ENCODE results near the gene BRINP1. TPM values are rescaled to one million over a fixed set of nuclear protein-coding genes. Genes with fewer than 3 reads are reported as not detected.

Gene BRINP1
- polyA plus RNA-seq, 2 donors = 0.18 to 0.77 TPM

DNA sequence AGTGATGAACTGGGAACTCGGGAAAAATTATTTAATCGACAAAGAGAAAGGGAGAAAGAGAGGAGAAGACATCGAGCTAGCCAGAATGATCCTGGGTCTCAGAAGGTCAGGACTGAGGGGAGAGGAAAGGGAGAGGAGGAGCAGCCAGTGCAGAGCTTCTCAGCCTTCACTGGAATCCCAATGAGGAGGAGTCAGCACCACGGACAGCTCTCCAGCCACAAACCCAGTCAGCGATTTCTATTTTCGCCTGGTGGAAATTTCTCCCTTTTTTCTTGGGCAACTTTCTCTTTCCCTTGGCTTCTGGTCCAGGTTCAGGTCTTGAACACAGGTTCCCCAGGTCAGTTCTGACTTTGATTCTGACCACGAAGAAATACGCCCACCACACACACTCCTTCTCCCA is 1.6 kb upstream of the BRINP1 start:
- WGBS, 2 donors = 6 to 10% methylated on average over 8 of the region's 8 CpGs
- H3K4me3 ChIP-seq (ENCODE audit: low read depth in 1 of 2, low read length in 2 of 2) = no peak overlapping the region
- H3K27me3 ChIP-seq (ENCODE audit: control insufficient read depth in 1 of 2, insufficient read depth in 2 of 2, low read length in 2 of 2) = peaks cover 4 to 10% of the 10 kb centered on the region in 2 donors
- peaks cover 2 to 9% of the 10 kb centered on the region in 2 donors for H3K4me1 ChIP-seq (ENCODE audit: control insufficient read depth in 2 of 2, insufficient read depth in 2 of 2, low read length in 1 of 2)
- peaks cover 0 to 2% of the 10 kb centered on the region in 2 donors for H3K9me3 ChIP-seq (ENCODE audit: control insufficient read depth in 2 of 2, insufficient read depth in 1 of 2, low read depth in 1 of 2, low read length in 1 of 2)
- no peaks in the 10 kb centered on the region for H3K36me3 ChIP-seq (ENCODE audit: control insufficient read depth in 2 of 2, insufficient read depth in 2 of 2, low read length in 1 of 2)
- no peak overlapping the region for H3K27ac ChIP-seq (ENCODE audit: low read depth in 2 of 2, low read length in 1 of 2)

DNA sequence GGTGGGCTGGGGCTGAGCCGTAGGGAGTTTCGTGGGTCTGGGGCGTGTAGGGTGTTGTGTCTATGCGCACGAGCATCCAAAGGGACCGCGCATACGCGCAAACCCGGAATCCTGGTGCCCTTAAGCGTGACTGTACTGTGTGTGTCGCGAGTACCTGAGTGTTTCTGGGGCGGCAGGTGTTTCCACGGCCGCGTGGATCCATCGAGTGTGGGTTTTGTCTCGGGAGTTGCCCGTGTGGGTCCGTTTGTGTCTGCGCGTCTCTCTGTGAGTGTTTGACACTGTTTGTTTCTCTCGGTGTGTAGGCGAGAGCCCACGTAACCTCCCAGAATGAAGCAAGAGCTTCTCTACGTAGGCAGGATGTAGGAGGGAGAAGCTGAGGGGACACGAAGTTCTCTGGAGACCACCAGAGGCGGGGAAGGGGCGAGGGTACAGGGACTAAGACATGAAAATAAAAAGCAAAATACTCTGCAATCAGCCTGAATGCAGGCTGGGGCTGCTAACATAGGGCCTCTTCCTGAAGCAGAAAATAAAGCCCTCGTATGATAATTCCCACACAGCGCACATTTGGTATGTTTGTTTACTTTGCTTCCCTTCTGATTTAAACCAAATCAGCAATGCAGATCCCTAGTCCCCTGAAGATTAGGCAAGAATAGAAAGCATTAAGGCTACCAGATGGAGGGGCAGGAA is 588 bp upstream of the BRINP1 start:
- no peak overlapping the region for H3K4me3 ChIP-seq (ENCODE audit: low read depth in 1 of 2, low read length in 2 of 2)

DNA sequence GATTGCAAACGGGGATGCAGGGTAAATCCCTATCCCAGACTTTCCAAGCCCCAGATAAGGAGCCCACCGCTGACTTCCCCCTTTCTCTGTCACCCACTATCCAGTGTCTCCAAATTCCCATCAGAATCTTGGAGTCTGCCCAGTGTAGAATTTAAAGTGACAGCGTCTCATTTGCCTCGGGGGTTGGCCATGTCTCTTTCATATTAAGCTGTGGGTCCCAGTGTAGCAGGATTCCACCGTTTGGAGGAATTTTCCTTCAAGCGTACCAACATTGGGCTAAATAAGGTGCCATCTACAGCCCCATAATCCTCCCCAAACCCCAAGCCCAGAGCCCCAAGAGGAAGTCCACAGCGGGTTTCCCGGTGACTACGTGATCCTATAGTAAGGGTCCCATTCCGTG is 1.1 kb downstream of the BRINP1 start:
- H3K27ac ChIP-seq (ENCODE audit: low read depth in 2 of 2, low read length in 1 of 2) = no peak overlapping the region
- no peaks in the 10 kb centered on the region for H3K36me3 ChIP-seq (ENCODE audit: control insufficient read depth in 2 of 2, insufficient read depth in 2 of 2, low read length in 1 of 2)
- H3K27me3 ChIP-seq (ENCODE audit: control insufficient read depth in 1 of 2, insufficient read depth in 2 of 2, low read length in 2 of 2) = peaks cover 4 to 10% of the 10 kb centered on the region in 2 donors
- peaks cover 0 to 2% of the 10 kb centered on the region in 2 donors for H3K9me3 ChIP-seq (ENCODE audit: control insufficient read depth in 2 of 2, insufficient read depth in 1 of 2, low read depth in 1 of 2, low read length in 1 of 2)
- peaks cover 2 to 9% of the 10 kb centered on the region in 2 donors for H3K4me1 ChIP-seq (ENCODE audit: control insufficient read depth in 2 of 2, insufficient read depth in 2 of 2, low read length in 1 of 2)
- WGBS, 2 donors = 4 to 9% methylated on average over 10 of the region's 10 CpGs
- H3K4me3 ChIP-seq (ENCODE audit: low read depth in 1 of 2, low read length in 2 of 2) = peak overlapping the region in 1 of 2 donors; percentile 45

More for the DNA sequence above, 588 bp upstream of the BRINP1 start:
- 5 to 6% methylated on average over 32 of the region's 32 CpGs for whole genome bisulfite sequencing, 2 donors
- peaks cover 0 to 2% of the 10 kb centered on the region in 2 donors for H3K9me3 ChIP-seq (ENCODE audit: control insufficient read depth in 2 of 2, insufficient read depth in 1 of 2, low read depth in 1 of 2, low read length in 1 of 2)
- peaks cover 2 to 9% of the 10 kb centered on the region in 2 donors for H3K4me1 ChIP-seq (ENCODE audit: control insufficient read depth in 2 of 2, insufficient read depth in 2 of 2, low read length in 1 of 2)
- no peaks in the 10 kb centered on the region for H3K36me3 ChIP-seq (ENCODE audit: control insufficient read depth in 2 of 2, insufficient read depth in 2 of 2, low read length in 1 of 2)
- peaks cover 4 to 10% of the 10 kb centered on the region in 2 donors for H3K27me3 ChIP-seq (ENCODE audit: control insufficient read depth in 1 of 2, insufficient read depth in 2 of 2, low read length in 2 of 2)
- no peak overlapping the region for H3K27ac ChIP-seq (ENCODE audit: low read depth in 2 of 2, low read length in 1 of 2)

DNA sequence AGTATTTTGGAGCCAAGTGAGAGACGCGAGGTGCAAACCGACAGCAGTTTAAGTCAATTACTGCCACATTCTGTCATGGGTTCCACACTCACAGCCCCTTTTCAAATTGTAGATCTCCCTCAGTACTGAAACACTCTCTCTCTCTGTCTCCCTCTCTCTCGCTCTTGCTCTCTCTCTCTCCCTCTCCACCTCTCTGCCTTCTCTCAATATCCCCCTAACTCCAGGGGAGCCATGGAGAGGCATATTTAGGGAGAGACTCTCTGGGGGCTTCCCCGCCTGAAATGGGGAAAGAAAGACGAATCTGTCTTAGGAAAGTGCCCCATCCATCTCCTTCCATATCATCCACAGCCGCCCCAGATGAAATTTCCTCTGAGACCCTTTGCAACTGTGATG is 1.6 kb downstream of the BRINP1 start:
- WGBS, 2 donors = 25 to 36% methylated on average over 7 of the region's 7 CpGs
- H3K27me3 ChIP-seq (ENCODE audit: control insufficient read depth in 1 of 2, insufficient read depth in 2 of 2, low read length in 2 of 2) = peaks cover 4 to 10% of the 10 kb centered on the region in 2 donors
- H3K9me3 ChIP-seq (ENCODE audit: control insufficient read depth in 2 of 2, insufficient read depth in 1 of 2, low read depth in 1 of 2, low read length in 1 of 2) = peaks cover 0 to 2% of the 10 kb centered on the region in 2 donors
- H3K4me3 ChIP-seq (ENCODE audit: low read depth in 1 of 2, low read length in 2 of 2) = no peak overlapping the region
- H3K36me3 ChIP-seq (ENCODE audit: control insufficient read depth in 2 of 2, insufficient read depth in 2 of 2, low read length in 1 of 2) = no peaks in the 10 kb centered on the region
- H3K27ac ChIP-seq (ENCODE audit: low read depth in 2 of 2, low read length in 1 of 2) = no peak overlapping the region
- peaks cover 2 to 9% of the 10 kb centered on the region in 2 donors for H3K4me1 ChIP-seq (ENCODE audit: control insufficient read depth in 2 of 2, insufficient read depth in 2 of 2, low read length in 1 of 2)

DNA sequence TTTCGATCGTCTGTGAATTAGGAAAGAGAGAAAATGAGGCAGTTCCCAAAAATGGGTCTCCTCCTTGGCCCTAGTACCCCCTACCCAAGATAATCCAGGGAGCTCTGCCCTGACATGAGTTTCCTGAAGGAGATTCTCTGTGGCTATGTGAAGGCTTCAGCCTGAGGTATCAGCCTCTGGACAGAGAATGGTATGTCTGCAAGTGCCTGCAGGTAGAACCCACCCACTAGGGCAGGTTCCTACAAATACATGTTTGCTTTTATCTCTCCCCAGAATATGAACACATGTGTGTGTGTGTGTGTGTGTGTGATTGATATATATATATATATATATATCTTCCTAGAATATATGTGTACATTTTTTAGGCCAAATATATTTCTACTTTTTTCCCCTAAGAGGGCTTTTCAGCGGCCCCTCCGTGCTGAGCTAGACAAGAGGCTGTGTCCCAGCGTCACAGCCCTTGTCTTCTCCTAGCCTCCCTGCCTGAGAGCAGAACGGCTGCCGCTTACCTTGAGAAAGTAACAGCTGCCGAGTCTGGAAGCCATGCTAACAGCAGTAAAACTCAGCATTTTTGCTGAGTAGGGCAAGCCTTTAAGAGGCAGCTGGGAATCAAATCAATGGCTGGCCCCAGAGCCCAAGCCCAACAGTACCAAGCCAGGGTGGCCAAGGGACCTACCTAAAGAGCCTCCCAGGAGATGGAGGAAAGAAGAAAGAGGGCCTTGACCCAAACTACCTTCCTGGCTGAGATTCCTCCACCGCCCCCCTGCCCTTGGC is 2.1 kb downstream of the BRINP1 start:
- H3K27me3 ChIP-seq (ENCODE audit: control insufficient read depth in 1 of 2, insufficient read depth in 2 of 2, low read length in 2 of 2) = peaks cover 4 to 10% of the 10 kb centered on the region in 2 donors
- H3K4me3 ChIP-seq (ENCODE audit: low read depth in 1 of 2, low read length in 2 of 2) = no peak overlapping the region
- H3K36me3 ChIP-seq (ENCODE audit: control insufficient read depth in 2 of 2, insufficient read depth in 2 of 2, low read length in 1 of 2) = no peaks in the 10 kb centered on the region
- no peak overlapping the region for H3K27ac ChIP-seq (ENCODE audit: low read depth in 2 of 2, low read length in 1 of 2)
- peaks cover 2 to 9% of the 10 kb centered on the region in 2 donors for H3K4me1 ChIP-seq (ENCODE audit: control insufficient read depth in 2 of 2, insufficient read depth in 2 of 2, low read length in 1 of 2)
- 44 to 46% methylated on average over 9 of the region's 9 CpGs for WGBS, 2 donors
- peaks cover 0 to 2% of the 10 kb centered on the region in 2 donors for H3K9me3 ChIP-seq (ENCODE audit: control insufficient read depth in 2 of 2, insufficient read depth in 1 of 2, low read depth in 1 of 2, low read length in 1 of 2)

DNA sequence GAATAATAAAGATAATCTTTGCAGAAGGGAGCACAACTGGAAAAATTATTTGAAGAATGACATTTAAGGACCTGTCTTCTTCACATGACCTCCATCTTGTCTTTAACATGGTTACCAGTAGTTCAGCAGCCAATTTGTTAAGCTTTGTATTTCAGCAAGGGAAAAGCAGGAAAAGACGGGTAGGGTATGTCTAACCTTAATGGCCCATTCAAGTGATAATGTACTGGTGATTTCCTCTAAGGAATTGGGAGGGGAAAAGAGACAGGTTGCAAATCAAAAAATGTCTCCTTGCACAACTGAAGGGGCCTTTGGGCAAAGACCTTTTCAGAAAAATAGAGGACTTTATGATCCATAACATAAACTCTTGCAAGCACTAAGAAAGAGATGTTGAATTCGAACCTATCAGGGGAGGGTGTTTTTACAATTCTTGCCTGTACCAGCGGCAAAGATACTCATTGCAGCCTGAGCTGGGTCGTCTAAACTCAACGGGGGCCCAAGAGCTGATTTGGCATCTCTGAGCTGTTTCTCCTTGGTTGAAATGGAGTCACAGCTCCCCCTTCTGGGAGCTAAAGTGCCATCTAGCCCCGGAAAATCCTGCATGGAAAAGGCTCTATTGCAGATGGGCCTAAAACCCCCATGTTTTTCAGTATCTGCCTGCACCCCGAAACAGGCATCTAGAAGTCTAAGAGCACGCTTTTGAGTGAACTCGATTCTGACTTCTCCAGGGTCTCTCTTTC is 3.8 kb downstream of the BRINP1 start:
- Histone ChIP-seq H3K4me3 (ENCODE audit: low read depth in 1 of 2, low read length in 2 of 2) (no peak overlapping the region), H3K36me3 (ENCODE audit: control insufficient read depth in 2 of 2, insufficient read depth in 2 of 2, low read length in 1 of 2) (no peaks in the 10 kb centered on the region), H3K4me1 (ENCODE audit: control insufficient read depth in 2 of 2, insufficient read depth in 2 of 2, low read length in 1 of 2) (peaks cover 2 to 9% of the 10 kb centered on the region in 2 donors), H3K27me3 (ENCODE audit: control insufficient read depth in 1 of 2, insufficient read depth in 2 of 2, low read length in 2 of 2) (peaks cover 4 to 10% of the 10 kb centered on the region in 2 donors), H3K9me3 (ENCODE audit: control insufficient read depth in 2 of 2, insufficient read depth in 1 of 2, low read depth in 1 of 2, low read length in 1 of 2) (peaks cover 0 to 2% of the 10 kb centered on the region in 2 donors), H3K27ac (ENCODE audit: low read depth in 2 of 2, low read length in 1 of 2) (no peak overlapping the region)
- 17 to 20% methylated on average over 9 of the region's 9 CpGs for WGBS, 2 donors

DNA sequence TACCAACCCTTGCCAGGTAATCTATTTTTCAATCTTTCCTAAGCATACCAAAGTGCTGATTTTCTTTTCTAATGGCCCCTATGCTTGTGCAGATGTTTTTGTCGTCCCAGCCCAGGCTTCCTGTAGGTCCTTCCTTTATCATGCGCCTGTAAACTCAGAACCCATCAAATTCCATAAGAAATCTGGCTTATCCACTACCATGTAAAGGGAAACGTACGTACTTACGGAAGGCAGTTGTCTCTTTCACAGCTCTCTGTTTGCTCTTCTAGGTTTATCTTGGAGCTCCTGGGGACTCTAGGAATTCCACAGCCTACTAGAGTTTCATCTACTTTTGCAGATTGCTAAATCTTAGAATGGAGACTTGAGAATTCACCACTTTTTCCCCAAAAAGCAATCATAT is 9.0 kb downstream of the BRINP1 start:
- Histone ChIP-seq H3K4me1 (ENCODE audit: control insufficient read depth in 2 of 2, insufficient read depth in 2 of 2, low read length in 1 of 2) (no peaks in the 10 kb centered on the region), H3K36me3 (ENCODE audit: control insufficient read depth in 2 of 2, insufficient read depth in 2 of 2, low read length in 1 of 2) (no peaks in the 10 kb centered on the region), H3K4me3 (ENCODE audit: low read depth in 1 of 2, low read length in 2 of 2) (no peak overlapping the region), H3K27ac (ENCODE audit: low read depth in 2 of 2, low read length in 1 of 2) (no peak overlapping the region), H3K27me3 (ENCODE audit: control insufficient read depth in 1 of 2, insufficient read depth in 2 of 2, low read length in 2 of 2) (no peaks in the 10 kb centered on the region), H3K9me3 (ENCODE audit: control insufficient read depth in 2 of 2, insufficient read depth in 1 of 2, low read depth in 1 of 2, low read length in 1 of 2) (no peaks in the 10 kb centered on the region)
- 64 to 69% methylated on average over 5 of the region's 5 CpGs for WGBS, 2 donors

DNA sequence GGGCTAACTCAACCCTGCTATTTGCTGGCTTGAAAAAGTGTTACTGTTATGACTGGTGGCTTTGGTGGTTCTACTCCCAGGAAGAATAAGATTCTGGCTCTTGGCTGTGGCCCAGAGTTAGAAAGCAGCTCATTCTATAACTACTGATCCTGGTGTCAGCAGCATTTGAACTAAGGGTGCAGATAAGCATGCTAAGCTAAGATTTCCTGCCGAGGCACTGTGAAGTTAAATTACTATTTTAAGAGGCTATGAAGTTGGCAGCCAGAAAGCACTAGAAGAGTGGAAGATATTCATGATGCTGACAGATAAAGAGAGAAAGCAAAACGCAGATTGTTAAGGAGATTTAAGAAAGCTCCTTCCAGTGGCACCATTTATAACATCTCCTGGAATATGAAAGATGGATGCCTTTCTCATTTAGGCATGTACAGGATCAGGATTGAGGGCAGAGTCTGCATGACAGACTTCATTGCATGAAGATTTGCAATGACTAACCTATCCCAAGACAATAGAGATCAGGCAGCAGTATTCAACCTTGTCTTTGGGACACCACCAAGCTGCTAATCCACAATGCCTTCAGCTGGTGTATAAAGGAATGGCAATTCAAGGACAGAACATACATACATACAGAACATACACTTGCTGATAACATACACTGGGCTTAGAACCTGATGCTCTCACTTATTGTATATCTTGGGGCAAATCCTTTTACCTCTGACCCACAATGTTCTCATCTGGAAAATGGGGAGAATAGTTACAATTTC is 11.7 kb downstream of the BRINP1 start:
- Histone ChIP-seq H3K36me3 (ENCODE audit: control insufficient read depth in 2 of 2, insufficient read depth in 2 of 2, low read length in 1 of 2) (no peaks in the 10 kb centered on the region), H3K27ac (ENCODE audit: low read depth in 2 of 2, low read length in 1 of 2) (no peak overlapping the region), H3K27me3 (ENCODE audit: control insufficient read depth in 1 of 2, insufficient read depth in 2 of 2, low read length in 2 of 2) (no peaks in the 10 kb centered on the region), H3K4me1 (ENCODE audit: control insufficient read depth in 2 of 2, insufficient read depth in 2 of 2, low read length in 1 of 2) (no peaks in the 10 kb centered on the region), H3K9me3 (ENCODE audit: control insufficient read depth in 2 of 2, insufficient read depth in 1 of 2, low read depth in 1 of 2, low read length in 1 of 2) (no peaks in the 10 kb centered on the region), H3K4me3 (ENCODE audit: low read depth in 1 of 2, low read length in 2 of 2) (no peak overlapping the region)
- WGBS, 2 donors = 22 to 30% methylated on average over 2 of the region's 2 CpGs

DNA sequence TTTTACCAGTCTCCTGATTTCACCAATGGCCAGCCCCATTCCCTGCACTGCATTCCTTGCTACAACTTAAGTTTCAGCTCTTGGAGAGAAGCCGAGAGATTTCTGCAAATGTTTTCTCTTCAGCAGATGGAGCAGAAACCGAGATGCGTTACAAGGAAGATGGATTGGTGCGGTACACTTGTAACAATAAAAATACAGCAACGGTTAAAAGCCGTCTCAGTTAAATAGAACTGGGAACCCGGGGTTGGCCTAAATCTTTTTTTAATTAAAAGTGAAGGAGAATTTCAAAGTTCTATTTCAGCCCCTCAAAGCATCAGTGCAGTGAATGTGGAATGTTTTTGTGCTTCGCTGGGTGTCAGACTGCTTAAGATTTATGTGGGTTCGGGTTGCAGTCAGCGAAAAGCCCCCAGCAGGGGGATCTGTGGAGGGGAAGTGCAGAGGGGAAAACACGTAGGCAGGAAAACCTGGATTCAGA is 19.8 kb downstream of the BRINP1 start:
- Histone ChIP-seq H3K27me3 (ENCODE audit: control insufficient read depth in 1 of 2, insufficient read depth in 2 of 2, low read length in 2 of 2) (no peaks in the 10 kb centered on the region), H3K4me1 (ENCODE audit: control insufficient read depth in 2 of 2, insufficient read depth in 2 of 2, low read length in 1 of 2) (no peaks in the 10 kb centered on the region), H3K36me3 (ENCODE audit: control insufficient read depth in 2 of 2, insufficient read depth in 2 of 2, low read length in 1 of 2) (no peaks in the 10 kb centered on the region), H3K27ac (ENCODE audit: low read depth in 2 of 2, low read length in 1 of 2) (no peak overlapping the region), H3K9me3 (ENCODE audit: control insufficient read depth in 2 of 2, insufficient read depth in 1 of 2, low read depth in 1 of 2, low read length in 1 of 2) (no peaks in the 10 kb centered on the region), H3K4me3 (ENCODE audit: low read depth in 1 of 2, low read length in 2 of 2) (no peak overlapping the region)
- 18 to 33% methylated on average over 11 of the region's 11 CpGs for WGBS, 2 donors

All from esophagus (tissue), 2 donors.